Thyroid gland (tissue), 4 donors: ENCODE results near the gene PABPN1L.

Experiments
- CTCF ChIP-seq, 6 experiments: fragments of 200-600 bp in 3 of 6; fragments of 450-650 bp in 3 of 6; sonication (generic) in 3 of 6; IDR thresholded peaks; one replicate each; pipeline ENCODE4 v1.5.1; 2016 to 2019; ENCODE audit warnings: antibody characterized with exemption in 6 of 6, mild to moderate bottlenecking in 2 of 6, inconsistent platforms in 1 of 6, moderate library complexity in 1 of 6
- POLR2A ChIP-seq, 2 donors: fragments of 450-650 bp; IDR thresholded peaks; one replicate each; pipeline ENCODE4 v1.6.1; 2017; ENCODE audit warnings: antibody characterized with exemption in 2 of 2, mild to moderate bottlenecking in 2 of 2, moderate library complexity in 1 of 2

DNA sequence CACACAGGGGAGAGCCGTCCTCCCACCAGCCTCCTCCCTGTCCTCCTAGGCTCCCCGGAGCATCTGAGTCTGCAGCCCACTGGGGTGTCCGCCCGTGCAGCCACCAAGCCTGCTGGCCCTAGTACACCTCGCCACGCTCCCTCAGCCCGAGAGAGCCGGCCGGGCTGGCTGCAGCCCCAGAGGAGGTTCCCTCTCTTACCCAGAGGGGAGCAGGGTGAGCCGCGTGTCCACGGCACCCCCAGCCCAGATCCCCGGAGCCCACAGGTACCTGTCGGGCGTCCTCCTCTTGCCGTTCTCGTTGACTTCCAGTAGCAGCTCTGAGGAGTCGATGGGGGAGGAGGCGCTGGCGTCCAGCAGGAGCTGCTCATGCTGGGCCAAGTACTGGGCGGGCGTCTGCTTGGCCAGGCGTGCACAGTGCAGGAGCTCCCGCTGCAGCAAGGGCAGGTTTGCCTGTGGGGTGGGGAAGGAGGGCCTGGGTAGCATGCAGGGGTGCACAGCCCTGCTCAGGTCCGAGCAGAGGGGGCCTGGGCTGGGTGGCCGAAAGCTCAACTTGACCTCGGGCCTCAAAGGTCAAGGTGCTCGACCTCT is 19.3 kb upstream of the PABPN1L start:
- TF ChIP-seq CTCF (IDR thresholded peaks at IDR 0.05): no peak
- TF ChIP-seq POLR2A (IDR thresholded peaks at IDR 0.05): no peak
